CD4-positive, alpha-beta T cell (primary cell): ENCODE data around the gene EIF4A3. TPM values are rescaled to one million over a fixed set of nuclear protein-coding genes. Genes with fewer than 3 reads are reported as not detected.

Source experiments
- ATAC-seq: fragments of 200-7000 bp; cut with Tn5 transposase; one replicate; pipeline ENCODE4 v1.10.0; 2022; ENCODE audit warnings: mild to moderate bottlenecking; ENCODE audit not compliant: poor library complexity
- CTCF ChIA-PET: fragments of 350-600 bp; sonication (Branson Sonifier 250); formaldehyde crosslinking; loops from one replicate; lab custom pipeline; 2021; ENCODE audit warnings: antibody characterized with exemption, inconsistent platforms; lab: Charles Lee
- POLR2A ChIA-PET: fragments of 350-600 bp; sonication (Branson Sonifier 250); formaldehyde crosslinking; loops from one replicate; lab custom pipeline; 2021; ENCODE audit warnings: antibody characterized with exemption, inconsistent platforms; lab: Charles Lee
- DNase-seq, 14 experiments: peaks; one replicate each; pipeline ENCODE4 v3.0.0-alpha.2; 2013 to 2020; ENCODE audit warnings: mixed read lengths in 2 of 14
- H3K27ac ChIP-seq, 2 donors: one replicate each; pipeline versions ENCODE4 v1.5.1 to v1.7.0; 2013; ENCODE audit warnings: low read length in 2 of 2, low read depth in 1 of 2, mild to moderate bottlenecking in 1 of 2
- H3K27me3 ChIP-seq, 2 experiments: 1 replicate in 1 of 2; 2 replicates in 1 of 2; pipeline versions ENCODE4 v1.6.1 to v1.7.0; 2013; ENCODE audit warnings: low read length in 2 of 2, control low read depth in 1 of 2, mild to moderate bottlenecking in 1 of 2, moderate library complexity in 1 of 2; ENCODE audit not compliant: insufficient read depth in 2 of 2, control insufficient read depth in 1 of 2
- H3K36me3 ChIP-seq: one replicate; pipeline ENCODE4 v1.6.1; 2013; ENCODE audit warnings: low read length, control low read depth; ENCODE audit not compliant: insufficient read depth
- H3K4me1 ChIP-seq: one replicate; pipeline ENCODE4 v1.6.1; 2013; ENCODE audit warnings: low read length, control low read depth; ENCODE audit not compliant: insufficient read depth
- H3K4me3 ChIP-seq: one replicate; pipeline ENCODE4 v1.5.1; 2013; ENCODE audit warnings: mild to moderate bottlenecking, low read length, moderate library complexity
- H3K9me3 ChIP-seq, 2 experiments: 1 replicate in 1 of 2; 2 replicates in 1 of 2; pipeline versions ENCODE4 v1.6.1 to v1.7.0; 2013; ENCODE audit warnings: low read length in 2 of 2, mild to moderate bottlenecking in 2 of 2, control low read depth in 1 of 2, moderate library complexity in 1 of 2; ENCODE audit not compliant: control insufficient read depth in 1 of 2, insufficient read depth in 1 of 2
- H3K27ac Mint-ChIP-seq: one replicate; pipeline ENCODE4 v1.8.0; 2020; ENCODE audit warnings: mixed read lengths
- H3K27me3 Mint-ChIP-seq: one replicate; pipeline ENCODE4 v1.8.0; 2021; ENCODE audit warnings: mixed read lengths
- H3K36me3 Mint-ChIP-seq: one replicate; pipeline ENCODE4 v1.8.0; 2021; ENCODE audit warnings: low read depth, mixed read lengths
- H3K4me1 Mint-ChIP-seq: one replicate; pipeline ENCODE4 v1.8.0; 2021; ENCODE audit warnings: low read depth, mixed read lengths
- H3K4me3 Mint-ChIP-seq: one replicate; pipeline ENCODE4 v1.8.0; 2020; ENCODE audit warnings: mild to moderate bottlenecking, mixed read lengths
- H3K9me3 Mint-ChIP-seq: one replicate; pipeline ENCODE4 v1.8.0; 2020; ENCODE audit warnings: mixed read lengths
- intact Hi-C, 2 experiments: fragments of 100-400 bp; cut with DNase I in 1 of 2; cut with micrococcal nuclease in 1 of 2; formaldehyde crosslinking; loops; one replicate each; pipeline versions ENCODE4 v1.15.1 to v1.9.0; 2023 to 2025; cut with DNase I, micrococcal nuclease
- total RNA-seq, 174 experiments: library from RNA in 2 of 174; stranded (reverse) in 2 of 174; gene quantifications; one replicate each; pipeline ENCODE4 v1.2.3 and lab custom pipeline; 2021 to 2026
- TF ChIP-seq, protein P1 (sequence below): fragments of 200-600 bp; IDR thresholded peaks from one replicate; pipeline ENCODE4 v1.8.0; 2022; ENCODE audit warnings: antibody characterized with exemption, mild to moderate bottlenecking

EIF4A3 gene
- total RNA-seq, 2 experiments from 2014 or later: 79.6 to 79.7 TPM

DNA sequence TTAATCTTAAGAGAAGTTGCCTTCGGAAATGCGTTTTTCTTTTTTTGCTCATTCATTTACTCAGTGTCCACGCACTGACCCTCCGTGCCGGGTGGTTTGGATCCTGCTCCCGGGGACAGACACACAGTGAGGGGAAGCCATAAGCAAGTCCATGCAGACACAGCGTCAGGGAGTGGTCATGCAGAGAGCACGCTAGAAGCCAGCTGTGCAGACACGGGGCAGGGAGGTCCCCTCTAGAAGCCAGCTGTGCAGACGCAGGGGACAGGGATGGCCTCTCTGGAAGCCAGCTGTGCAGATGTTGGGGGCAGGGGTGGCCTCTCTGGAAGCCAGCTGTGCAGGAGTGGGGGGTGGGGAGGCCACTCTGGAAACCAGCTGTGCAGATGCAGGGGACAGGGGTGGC is 40.8 kb downstream of the EIF4A3 start:
- no peak overlapping the region for H3K27ac Mint-ChIP-seq
- no peaks in the 10 kb centered on the region for H3K9me3 Mint-ChIP-seq
- Histone ChIP-seq H3K4me1 (peaks cover 15% of the 10 kb centered on the region), H3K36me3 (no peaks in the 10 kb centered on the region), H3K4me3 (no peak overlapping the region), H3K27me3 (no peaks in the 10 kb centered on the region), H3K27ac (no peak overlapping the region), H3K9me3 (no peaks in the 10 kb centered on the region)
- peaks cover 5% of the 10 kb centered on the region for H3K36me3 Mint-ChIP-seq
- H3K4me3 Mint-ChIP-seq: no peak overlapping the region
- ChIA-PET CTCF (no interaction called here), POLR2A (interaction anchor here (1.0 kb wide), 1 partner anchor 23 kb away, joined by 3 read pairs; no protein-coding TSS in a partner anchor)
- DNase-seq: no peak
- no peaks in the 10 kb centered on the region for H3K27me3 Mint-ChIP-seq
- TF ChIP-seq, protein P1, sequence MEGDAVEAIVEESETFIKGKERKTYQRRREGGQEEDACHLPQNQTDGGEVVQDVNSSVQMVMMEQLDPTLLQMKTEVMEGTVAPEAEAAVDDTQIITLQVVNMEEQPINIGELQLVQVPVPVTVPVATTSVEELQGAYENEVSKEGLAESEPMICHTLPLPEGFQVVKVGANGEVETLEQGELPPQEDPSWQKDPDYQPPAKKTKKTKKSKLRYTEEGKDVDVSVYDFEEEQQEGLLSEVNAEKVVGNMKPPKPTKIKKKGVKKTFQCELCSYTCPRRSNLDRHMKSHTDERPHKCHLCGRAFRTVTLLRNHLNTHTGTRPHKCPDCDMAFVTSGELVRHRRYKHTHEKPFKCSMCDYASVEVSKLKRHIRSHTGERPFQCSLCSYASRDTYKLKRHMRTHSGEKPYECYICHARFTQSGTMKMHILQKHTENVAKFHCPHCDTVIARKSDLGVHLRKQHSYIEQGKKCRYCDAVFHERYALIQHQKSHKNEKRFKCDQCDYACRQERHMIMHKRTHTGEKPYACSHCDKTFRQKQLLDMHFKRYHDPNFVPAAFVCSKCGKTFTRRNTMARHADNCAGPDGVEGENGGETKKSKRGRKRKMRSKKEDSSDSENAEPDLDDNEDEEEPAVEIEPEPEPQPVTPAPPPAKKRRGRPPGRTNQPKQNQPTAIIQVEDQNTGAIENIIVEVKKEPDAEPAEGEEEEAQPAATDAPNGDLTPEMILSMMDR: no peak
- ATAC-seq: no peak
- peaks cover 18% of the 10 kb centered on the region for H3K4me1 Mint-ChIP-seq
- intact Hi-C loops: loop anchor here in 1 of 2 experiments (10.0 kb wide), 2 partner anchors 439 to 1989 kb away; partner anchors contain the start of genes FASN and RPTOR

- ATAC-seq: no peak
These were observed 41.2 kb downstream of the EIF4A3 start for GRCh38 chr17:80105762-80106161.

DNA sequence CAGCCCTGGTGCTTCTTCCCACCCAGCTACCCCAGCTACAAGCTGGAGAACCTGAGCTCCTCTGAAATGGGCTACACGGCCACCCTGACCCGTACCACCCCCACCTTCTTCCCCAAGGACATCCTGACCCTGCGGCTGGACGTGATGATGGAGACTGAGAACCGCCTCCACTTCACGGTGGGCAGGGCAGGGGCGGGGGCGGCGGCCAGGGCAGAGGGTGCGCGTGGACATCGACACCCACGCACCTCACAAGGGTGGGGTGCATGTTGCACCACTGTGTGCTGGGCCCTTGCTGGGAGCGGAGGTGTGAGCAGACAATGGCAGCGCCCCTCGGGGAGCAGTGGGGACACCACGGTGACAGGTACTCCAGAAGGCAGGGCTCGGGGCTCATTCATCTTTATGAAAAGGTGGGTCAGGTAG is 42.0 kb downstream of the EIF4A3 start:
- no peak for ATAC-seq
- H3K27ac Mint-ChIP-seq: no peak overlapping the region
- TF ChIP-seq, protein P1: no peak
- H3K9me3 ChIP-seq: no peaks in the 10 kb centered on the region
- CTCF ChIA-PET: no interaction called here
- H3K9me3 Mint-ChIP-seq: no peaks in the 10 kb centered on the region
- H3K4me3 Mint-ChIP-seq: no peak overlapping the region
- DNase-seq: peak in 1 of 14 experiments; percentile 19
- H3K27me3 Mint-ChIP-seq: no peaks in the 10 kb centered on the region
- H3K27me3 ChIP-seq: no peaks in the 10 kb centered on the region
- no peaks in the 10 kb centered on the region for H3K36me3 ChIP-seq
- peaks cover 26% of the 10 kb centered on the region for H3K4me1 ChIP-seq
- H3K36me3 Mint-ChIP-seq: peaks cover 5% of the 10 kb centered on the region
- intact Hi-C loops: loop anchor here (5.0 to 10.0 kb wide), 6 partner anchors 42 to 1990 kb away; partner anchors contain the start of genes CCDC40 (in 1 of the 2), EIF4A3 (in 1 of the 2), FASN (in 1 of the 2) and RPTOR (in 1 of the 2)
- POLR2A ChIA-PET: no interaction called here
- H3K27ac ChIP-seq: no peak overlapping the region
- H3K4me1 Mint-ChIP-seq: peaks cover 29% of the 10 kb centered on the region
- H3K4me3 ChIP-seq: no peak overlapping the region

More at GRCh38 chr17:80105762-80106161, 41.2 kb downstream of the EIF4A3 start:
- Histone ChIP-seq H3K9me3 (no peaks in the 10 kb centered on the region), H3K4me1 (peaks cover 18% of the 10 kb centered on the region), H3K36me3 (no peaks in the 10 kb centered on the region), H3K4me3 (no peak overlapping the region), H3K27me3 (no peaks in the 10 kb centered on the region), H3K27ac (no peak overlapping the region)
- POLR2A ChIA-PET: no interaction called here
- CTCF ChIA-PET: no interaction called here
- H3K27ac Mint-ChIP-seq: no peak overlapping the region
- TF ChIP-seq, protein P1: no peak
- H3K4me3 Mint-ChIP-seq: no peak overlapping the region
- peaks cover 21% of the 10 kb centered on the region for H3K4me1 Mint-ChIP-seq
- DNase-seq: peak in 1 of 14 experiments; percentile 14
- intact Hi-C loops: loop anchor here in 1 of 2 experiments (10.0 kb wide), 2 partner anchors 439 to 1989 kb away; partner anchors contain the start of genes FASN and RPTOR
- H3K36me3 Mint-ChIP-seq: peaks cover 5% of the 10 kb centered on the region
- no peaks in the 10 kb centered on the region for H3K9me3 Mint-ChIP-seq
- H3K27me3 Mint-ChIP-seq: no peaks in the 10 kb centered on the region
